ENCODE results near the gene HGD.

DNA sequence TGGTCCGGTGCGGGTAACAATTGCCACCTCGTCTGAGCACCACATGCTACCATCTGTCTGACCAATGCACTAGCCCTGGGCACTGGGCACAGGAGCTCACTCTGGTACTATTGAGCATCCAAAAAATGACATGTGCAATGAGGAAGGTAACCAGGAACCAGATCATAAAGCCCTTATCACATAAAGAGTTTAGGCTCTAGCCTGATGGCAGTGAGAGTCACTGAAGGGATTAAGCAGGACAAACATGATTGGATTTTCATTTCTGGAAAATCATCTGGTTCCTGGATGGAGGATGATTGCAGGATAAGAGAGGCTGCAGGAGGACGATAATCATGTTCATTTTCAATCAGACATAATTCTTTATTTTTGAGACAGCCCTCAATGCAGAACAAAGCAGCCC lies 73.5 kb downstream of the HGD start:
- TF ChIP-seq, protein P1, sequence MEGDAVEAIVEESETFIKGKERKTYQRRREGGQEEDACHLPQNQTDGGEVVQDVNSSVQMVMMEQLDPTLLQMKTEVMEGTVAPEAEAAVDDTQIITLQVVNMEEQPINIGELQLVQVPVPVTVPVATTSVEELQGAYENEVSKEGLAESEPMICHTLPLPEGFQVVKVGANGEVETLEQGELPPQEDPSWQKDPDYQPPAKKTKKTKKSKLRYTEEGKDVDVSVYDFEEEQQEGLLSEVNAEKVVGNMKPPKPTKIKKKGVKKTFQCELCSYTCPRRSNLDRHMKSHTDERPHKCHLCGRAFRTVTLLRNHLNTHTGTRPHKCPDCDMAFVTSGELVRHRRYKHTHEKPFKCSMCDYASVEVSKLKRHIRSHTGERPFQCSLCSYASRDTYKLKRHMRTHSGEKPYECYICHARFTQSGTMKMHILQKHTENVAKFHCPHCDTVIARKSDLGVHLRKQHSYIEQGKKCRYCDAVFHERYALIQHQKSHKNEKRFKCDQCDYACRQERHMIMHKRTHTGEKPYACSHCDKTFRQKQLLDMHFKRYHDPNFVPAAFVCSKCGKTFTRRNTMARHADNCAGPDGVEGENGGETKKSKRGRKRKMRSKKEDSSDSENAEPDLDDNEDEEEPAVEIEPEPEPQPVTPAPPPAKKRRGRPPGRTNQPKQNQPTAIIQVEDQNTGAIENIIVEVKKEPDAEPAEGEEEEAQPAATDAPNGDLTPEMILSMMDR (IDR thresholded peaks at IDR 0.05; ENCODE audit: extremely low read depth in 1 of 2, insufficient read depth in 1 of 2, low read depth in 1 of 2, low read length in 2 of 2) = no peak
- TF ChIP-seq POLR2A (IDR thresholded peaks at IDR 0.05; ENCODE audit: low read depth, low read length) = no peak
